Measurements from ENCODE around the gene ELK4. TPM values are rescaled to one million over a fixed set of nuclear protein-coding genes. Genes with fewer than 3 reads are reported as not detected.

ELK4 gene
- total RNA-seq, 4 donors from 2014 or later = 22.4 to 29.7 (median 26.2) TPM

GRCh38 chr1:205589618-205590456 lies 42.0 kb downstream of the ELK4 start:
- 62 to 64% methylated on average over 7 of the region's 7 CpGs for WGBS, 2 donors
- DNase-seq (ENCODE audit: low spot score in 2 of 2) = no peak

GRCh38 chr1:205589046-205589445 lies 42.8 kb downstream of the ELK4 start:
- Histone ChIP-seq H3K4me1 (peaks cover 0 to 50% (median 7%) of the 10 kb centered on the region in 4 donors), H3K27me3 (no peaks in the 10 kb centered on the region), H3K36me3 (no peaks in the 10 kb centered on the region), H3K9me3 (no peaks in the 10 kb centered on the region), H3K4me3 (no peak overlapping the region), H3K27ac (peak overlapping the region in 2 of 4 donors; percentile 52 to 73)
- DNase-seq (ENCODE audit: low spot score in 2 of 2) = no peak
- WGBS, 2 donors = 85 to 86% methylated on average over 7 of the region's 7 CpGs
- TF ChIP-seq CTCF (IDR thresholded peaks at IDR 0.05) (no peak), EP300 (IDR thresholded peaks at IDR 0.05) (no peak), POLR2A (IDR thresholded peaks at IDR 0.05) (no peak)

More at GRCh38 chr1:205589618-205590456, 42.0 kb downstream of the ELK4 start:
- Histone ChIP-seq H3K4me3 (no peak overlapping the region), H3K27me3 (no peaks in the 10 kb centered on the region), H3K36me3 (no peaks in the 10 kb centered on the region), H3K9me3 (no peaks in the 10 kb centered on the region), H3K4me1 (peaks cover 0 to 51% (median 7%) of the 10 kb centered on the region in 4 donors), H3K27ac (peak overlapping the region in 3 of 4 donors; percentile 67 to 83 (median 73))
- TF ChIP-seq POLR2A (IDR thresholded peaks at IDR 0.05) = no peak
- no peak for TF ChIP-seq EP300 (IDR thresholded peaks at IDR 0.05)
- no peak for TF ChIP-seq CTCF (IDR thresholded peaks at IDR 0.05)

GRCh38 chr1:205588636-205589035 lies 43.2 kb downstream of the ELK4 start:
- H3K27me3 ChIP-seq = no peaks in the 10 kb centered on the region
- WGBS, 2 donors = 37 to 39% methylated on average over 5 to 6 of the region's 6 CpGs

GRCh38 chr1:205587581-205587980 lies 44.2 kb downstream of the ELK4 start:
- Histone ChIP-seq H3K9me3 (no peaks in the 10 kb centered on the region), H3K36me3 (no peaks in the 10 kb centered on the region), H3K4me1 (peaks cover 0 to 45% (median 4%) of the 10 kb centered on the region in 4 donors), H3K4me3 (no peak overlapping the region), H3K27me3 (no peaks in the 10 kb centered on the region), H3K27ac (no peak overlapping the region)
- no peak for DNase-seq (ENCODE audit: low spot score in 2 of 2)
- TF ChIP-seq CTCF (IDR thresholded peaks at IDR 0.05) (no peak), POLR2A (IDR thresholded peaks at IDR 0.05) (no peak), EP300 (IDR thresholded peaks at IDR 0.05) (no peak)
- WGBS, 2 donors = 87 to 89% methylated on average over 4 of the region's 4 CpGs

More at GRCh38 chr1:205588636-205589035, 43.2 kb downstream of the ELK4 start:
- H3K27ac ChIP-seq = peak overlapping the region in 2 of 4 donors; percentile 52 to 73
- H3K4me1 ChIP-seq = peaks cover 0 to 46% (median 5%) of the 10 kb centered on the region in 4 donors
- no peak for DNase-seq (ENCODE audit: low spot score in 2 of 2)
- H3K36me3 ChIP-seq = no peaks in the 10 kb centered on the region
- peak in 3 of 5 experiments; percentile 18 to 25 (median 21) for TF ChIP-seq CTCF (IDR thresholded peaks at IDR 0.05)
- no peak for TF ChIP-seq POLR2A (IDR thresholded peaks at IDR 0.05)
- no peak for TF ChIP-seq EP300 (IDR thresholded peaks at IDR 0.05)
- no peaks in the 10 kb centered on the region for H3K9me3 ChIP-seq
- H3K4me3 ChIP-seq = no peak overlapping the region

All from tibial nerve (tissue), 4 donors.